HG02623 (cell line): ENCODE measurements around the gene TUBB8B.
"Not testable (repeated sequence)": the region's sequence is repeated elsewhere in the genome, so short reads cannot be mapped to it uniquely, and the experiment has no call there.

Experiments used
- ATAC-seq: cut with Tn5 transposase; IDR thresholded peaks from one replicate; pipeline ENCODE4 v1.9.1; 2021; ENCODE audit warnings: moderate library complexity; ENCODE audit not compliant: unreplicated experiment

The TUBB8B gene

DNA sequence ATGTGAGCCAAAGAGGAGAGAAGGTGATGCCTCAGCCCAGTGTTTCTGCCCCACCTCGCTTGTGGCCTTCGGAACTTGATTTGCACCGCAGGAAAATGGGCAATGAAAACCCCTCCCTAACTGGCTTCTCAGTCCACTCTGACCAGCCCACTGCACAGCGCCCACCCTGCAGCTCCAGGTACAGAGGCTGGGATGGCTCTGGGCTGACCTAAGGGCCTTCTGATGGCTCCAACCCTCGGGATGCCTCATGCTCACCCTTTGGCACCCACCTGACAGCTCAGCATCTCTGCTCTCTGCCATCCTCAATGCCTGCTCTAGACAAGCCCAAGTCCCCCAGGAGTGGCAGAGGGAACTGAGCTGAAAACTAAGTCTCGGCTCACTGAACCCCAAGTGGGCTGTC is 36.2 kb downstream of the TUBB8B start:
- not testable (repeated sequence) for ATAC-seq

GRCh38 chr18:12773-13172 is 36.6 kb downstream of the TUBB8B start:
- ATAC-seq, result not testable (repeated sequence)

DNA sequence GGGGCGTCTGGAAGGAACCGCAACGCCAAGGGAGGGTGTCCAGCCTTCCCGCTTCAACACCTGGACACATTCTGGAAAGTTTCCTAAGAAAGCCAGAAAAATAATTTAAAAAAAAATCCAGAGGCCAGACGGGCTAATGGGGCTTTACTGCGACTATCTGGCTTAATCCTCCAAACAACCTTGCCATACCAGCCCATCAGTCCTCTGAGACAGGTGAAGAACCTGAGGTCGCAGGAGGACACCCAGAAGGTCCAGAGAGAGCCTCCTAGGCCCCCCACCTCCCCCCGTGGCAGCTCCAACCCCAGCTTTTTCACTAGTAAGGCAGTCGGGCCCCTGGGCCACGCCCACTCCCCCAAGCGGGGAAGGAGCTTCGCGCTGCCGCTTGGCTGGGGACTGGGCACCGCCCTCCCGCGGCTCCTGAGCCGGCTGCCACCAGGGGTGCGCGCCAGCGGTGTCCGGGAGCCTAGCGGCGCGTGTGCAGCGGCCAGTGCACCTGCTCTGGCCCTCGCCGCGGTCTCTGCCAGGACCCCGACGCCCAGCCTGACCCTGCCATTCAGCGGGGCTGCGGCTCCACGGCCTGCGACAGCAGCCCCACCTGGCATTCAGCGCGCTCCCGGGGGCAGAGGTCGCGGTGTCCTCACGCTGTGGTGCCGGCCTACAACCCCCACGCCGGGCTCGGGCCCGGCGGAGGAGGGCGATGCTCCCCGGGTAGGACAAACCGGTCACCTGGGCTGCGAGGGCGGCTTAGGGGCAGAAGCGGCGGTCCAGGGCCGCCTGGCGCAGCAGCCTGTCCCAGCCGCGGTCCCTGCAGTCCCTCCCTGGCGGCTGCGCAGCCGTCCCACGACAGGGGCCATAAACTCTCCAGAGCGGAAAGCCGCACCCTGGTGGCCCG is 37.8 kb downstream of the TUBB8B start:
- not testable (repeated sequence) for ATAC-seq

DNA sequence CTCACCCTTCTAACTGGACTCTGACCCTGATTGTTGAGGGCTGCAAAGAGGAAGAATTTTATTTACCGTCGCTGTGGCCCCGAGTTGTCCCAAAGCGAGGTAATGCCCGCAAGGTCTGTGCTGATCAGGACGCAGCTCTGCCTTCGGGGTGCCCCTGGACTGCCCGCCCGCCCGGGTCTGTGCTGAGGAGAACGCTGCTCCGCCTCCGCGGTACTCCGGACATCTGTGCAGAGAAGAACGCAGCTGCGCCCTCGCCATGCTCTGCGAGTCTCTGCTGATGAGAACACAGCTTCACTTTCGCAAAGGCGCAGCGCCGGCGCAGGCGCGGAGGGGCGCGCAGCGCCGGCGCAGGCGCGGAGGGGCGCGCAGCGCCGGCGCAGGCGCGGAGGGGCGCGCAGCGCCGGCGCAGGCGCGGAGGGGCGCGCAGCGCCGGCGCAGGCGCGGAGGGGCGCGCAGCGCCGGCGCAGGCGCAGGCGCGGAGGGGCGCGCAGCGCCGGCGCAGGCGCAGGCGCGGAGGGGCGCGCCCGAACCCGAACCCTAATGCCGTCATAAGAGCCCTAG is 38.7 kb downstream of the TUBB8B start:
- ATAC-seq, result not testable (repeated sequence)

- ATAC-seq, result not testable (repeated sequence)
Observed at GRCh38 chr18:9937-10336, 39.5 kb downstream of the TUBB8B start.
